K562 (cell line): Measurements from ENCODE around the gene ZNF597. TPM values are rescaled to one million over a fixed set of nuclear protein-coding genes. Genes with fewer than 3 reads are reported as not detected.
A peak's percentile ranks its signal among the peaks of the same experiment; 100 is the strongest.

ENCODE experiments used
- BDP1 ChIP-seq: IDR thresholded peaks from 3 replicates; pipeline ENCODE4 v1.6.1; 2011; ENCODE audit not compliant: insufficient read length, insufficient read depth
- CHD2 ChIP-seq: IDR thresholded peaks from 2 replicates; pipeline ENCODE4 v1.6.1; 2011; ENCODE audit warnings: low read depth, low read length
- CTCFL ChIP-seq: IDR thresholded peaks from 2 replicates; pipeline ENCODE4 v1.6.1; 2011; ENCODE audit warnings: borderline replicate concordance, low read depth, mild to moderate bottlenecking, moderate library complexity, low read length; ENCODE audit not compliant: insufficient read depth, poor library complexity, severe bottlenecking
- CUX1 ChIP-seq: fragments of 200-800 bp; sonication (Bioruptor generic); IDR thresholded peaks from 2 replicates; pipeline ENCODE4 v1.6.1; 2016; ENCODE audit warnings: missing genetic modification characterization, missing compliant biosample characterization
- ETS1 ChIP-seq: conservative IDR thresholded peaks from 2 replicates; pipeline ENCODE4 v1.6.1; 2011; ENCODE audit warnings: low read depth, mild to moderate bottlenecking, low read length; ENCODE audit not compliant: control insufficient read depth
- KDM1A ChIP-seq, 2 experiments: fragments of 450-650 bp; IDR thresholded peaks; 2 replicates each; pipeline ENCODE4 v1.6.1; 2016; ENCODE audit warnings: mild to moderate bottlenecking in 2 of 2
- NR2C1 ChIP-seq, 2 experiments: fragments of 450-650 bp; IDR thresholded peaks; 2 replicates each; pipeline ENCODE4 v1.6.1; 2017; ENCODE audit warnings: mild to moderate bottlenecking in 2 of 2, antibody characterized with exemption in 1 of 2, inconsistent platforms in 1 of 2, missing compliant biosample characterization in 1 of 2, missing genetic modification characterization in 1 of 2
- NRF1 ChIP-seq, 2 experiments: fragments of 450-650 bp; IDR thresholded peaks in 1 of 2; conservative IDR thresholded peaks in 1 of 2; 2 replicates each; pipeline ENCODE4 v1.6.1; 2014; ENCODE audit warnings: mild to moderate bottlenecking in 2 of 2
- POLR2G ChIP-seq: fragments of 200-400 bp; formaldehyde crosslinking; IDR thresholded peaks from 2 replicates; pipeline ENCODE4 v1.6.1; 2017; ENCODE audit warnings: low read depth, mild to moderate bottlenecking, antibody characterized with exemption, low read length, moderate library complexity
- SNRNP70 ChIP-seq: fragments of 200-400 bp; formaldehyde crosslinking; optimal IDR thresholded peaks from 2 replicates; pipeline ENCODE3; 2017; ENCODE audit warnings: low read depth, low read length
- THRAP3 ChIP-seq: fragments of 450-650 bp; IDR thresholded peaks from 2 replicates; pipeline ENCODE4 v1.6.1; 2016; ENCODE audit warnings: mild to moderate bottlenecking, inconsistent platforms, borderline replicate concordance
- ZC3H4 ChIP-seq: sonication (generic); formaldehyde crosslinking; IDR thresholded peaks from 2 replicates; pipeline ENCODE4 v1.9.0; 2021; ENCODE audit warnings: missing genetic modification reagents, borderline replicate concordance
- polyA plus RNA-seq, 8 experiments: library from polyadenylated mRNA; depleted of rRNA in 4 of 8; stranded (reverse) in 5 of 8; unstranded in 3 of 8; fragments of >200 nt; fragmentation: Nextera tagmentation in 2 of 8; fragmentation: Illumina TruSeq in 1 of 8; extraction: Ambion mirVana in 2 of 8; extraction: Trizol in 1 of 8; gene quantifications; 2 replicates each; pipeline versions ENCODE4 v1.2.1 to v1.2.3, GENCODE V29; 2011 to 2014; ENCODE audit warnings: inconsistent platforms in 1 of 8, missing spikeins in 1 of 8
- total RNA-seq, 7 experiments: library from RNA; depleted of rRNA in 6 of 7; stranded (reverse); fragments of >200 nt in 6 of 7; fragmentation: Illumina TruSeq in 2 of 7; extraction: Trizol in 2 of 7; gene quantifications; 2 replicates each; pipeline versions ENCODE4 v1.2.1 to v1.2.3, GENCODE V29; 2011 to 2021; ENCODE audit warnings: low replicate concordance in 1 of 7

Gene ZNF597
- total and polyA plus RNA-seq, 9 of the 15 experiments (the other 6 are each of a cell fraction or from before 2014, with no cell fraction given) = 0.14 to 0.68 (median 0.42) TPM

- TF ChIP-seq CTCFL (no peak), THRAP3 (peak; percentile 62; the same call in 1 of the 2 replicates), NRF1 (conservative IDR thresholded peaks at IDR 0.05 in 1 of 2, IDR thresholded peaks at IDR 0.05 in 1 of 2) (peak; percentile 81 to 87), ETS1 (no peak), KDM1A (IDR thresholded peaks at IDR 0.05) (no peak), CUX1 (no peak), CHD2 (no peak), ZC3H4 (CRISPR knock-in tag) (no peak), POLR2G (0 out of 2 replicates have a peak, but pooled peaks have one; percentile 35), BDP1 (no peak), SNRNP70 (no peak), NR2C1 (IDR thresholded peaks at IDR 0.05) (peak; percentile 63; the same call in 1 of the 2 replicates), NR2C1 (tag; IDR thresholded peaks at IDR 0.05) (no peak)
These were observed 11.5 kb downstream of the ZNF597 start (continued) for GRCh38 chr16:3431779-3432219.
